Stimulated activated naive CD4-positive, alpha-beta T cell (primary cell): ENCODE data around the gene CERS2.
"Not testable (repeated sequence)": the region's sequence is repeated elsewhere in the genome, so short reads cannot be mapped to it uniquely, and the experiment has no call there.

Source experiments
- DNase-seq, 6 experiments: peaks; one replicate each; lab custom pipeline; 2025; lab: John Stamatoyannopoulos, UW

CERS2 gene

GRCh38 chr1:150969626-150970025, 5.0 kb downstream of the CERS2 start:
- no peak for DNase-seq

GRCh38 chr1:150968491-150968890, 6.1 kb downstream of the CERS2 start:
- no peak for DNase-seq

- no peak for DNase-seq
Observed at GRCh38 chr1:150967936-150968335, 6.7 kb downstream of the CERS2 start.

GRCh38 chr1:150966011-150966410, 8.6 kb downstream of the CERS2 start:
- no peak for DNase-seq

- no peak for DNase-seq
Observed at GRCh38 chr1:150965605-150966004, 9.0 kb downstream of the CERS2 start.

- no peak for DNase-seq
Observed at GRCh38 chr1:150964164-150964489, 10.5 kb downstream of the CERS2 start.

- no peak for DNase-seq
Observed at GRCh38 chr1:150963321-150964163, 11.1 kb downstream of the CERS2 start.

GRCh38 chr1:150961756-150962155, 12.9 kb downstream of the CERS2 start:
- no peak for DNase-seq

- no peak for DNase-seq
Observed at GRCh38 chr1:150960646-150961045, 14.0 kb downstream of the CERS2 start.

- DNase-seq = no peak
Observed at GRCh38 chr1:150957666-150958065, 17.0 kb downstream of the CERS2 start.

- no peak for DNase-seq
Observed at GRCh38 chr1:150955280-150955679, 19.4 kb downstream of the CERS2 start.

- DNase-seq = no peak
Observed at GRCh38 chr1:150954708-150955107, 19.9 kb downstream of the CERS2 start.

GRCh38 chr1:150944856-150945255, 29.8 kb downstream of the CERS2 start:
- no peak for DNase-seq

GRCh38 chr1:150931773-150932172, 42.9 kb downstream of the CERS2 start:
- DNase-seq = peak in 3 of 6 experiments; percentile 7 to 39 (median 19)

GRCh38 chr1:150928775-150929174, 45.9 kb downstream of the CERS2 start:
- not testable (repeated sequence) for DNase-seq

- no peak for DNase-seq
Observed at GRCh38 chr1:150928286-150928685, 46.3 kb downstream of the CERS2 start.

- DNase-seq = no peak
Observed at GRCh38 chr1:150927624-150928023, 47.0 kb downstream of the CERS2 start.

- DNase-seq = peak; percentile 80 to 88 (median 86)
Observed at GRCh38 chr1:150926097-150926741, 48.4 kb downstream of the CERS2 start, which contains the start of gene SETDB1. TSS of gene SETDB1 (plus strand) at chr1:150926363. CDS start at chr1:150927715, 1,352 bp downstream.

GRCh38 chr1:150925080-150925479, 49.6 kb downstream of the CERS2 start:
- no peak for DNase-seq

- peak; percentile 17 to 74 (median 62) for DNase-seq
Observed at GRCh38 chr1:150922519-150922975, 52.1 kb downstream of the CERS2 start.

- no peak for DNase-seq
Observed at GRCh38 chr1:150917387-150917786, 57.2 kb downstream of the CERS2 start.
